DMS 273 treated with DMSO at 0.1 percent for 48 hours (cell line): Measurements from ENCODE around the gene SCAI.
"Not testable (repeated sequence)": the region's sequence is repeated elsewhere in the genome, so short reads cannot be mapped to it uniquely, and the experiment has no call there.

Source experiments
- DNase-seq: peaks from one replicate; lab custom pipeline; 2025; lab: John Stamatoyannopoulos, UW

SCAI gene

DNA sequence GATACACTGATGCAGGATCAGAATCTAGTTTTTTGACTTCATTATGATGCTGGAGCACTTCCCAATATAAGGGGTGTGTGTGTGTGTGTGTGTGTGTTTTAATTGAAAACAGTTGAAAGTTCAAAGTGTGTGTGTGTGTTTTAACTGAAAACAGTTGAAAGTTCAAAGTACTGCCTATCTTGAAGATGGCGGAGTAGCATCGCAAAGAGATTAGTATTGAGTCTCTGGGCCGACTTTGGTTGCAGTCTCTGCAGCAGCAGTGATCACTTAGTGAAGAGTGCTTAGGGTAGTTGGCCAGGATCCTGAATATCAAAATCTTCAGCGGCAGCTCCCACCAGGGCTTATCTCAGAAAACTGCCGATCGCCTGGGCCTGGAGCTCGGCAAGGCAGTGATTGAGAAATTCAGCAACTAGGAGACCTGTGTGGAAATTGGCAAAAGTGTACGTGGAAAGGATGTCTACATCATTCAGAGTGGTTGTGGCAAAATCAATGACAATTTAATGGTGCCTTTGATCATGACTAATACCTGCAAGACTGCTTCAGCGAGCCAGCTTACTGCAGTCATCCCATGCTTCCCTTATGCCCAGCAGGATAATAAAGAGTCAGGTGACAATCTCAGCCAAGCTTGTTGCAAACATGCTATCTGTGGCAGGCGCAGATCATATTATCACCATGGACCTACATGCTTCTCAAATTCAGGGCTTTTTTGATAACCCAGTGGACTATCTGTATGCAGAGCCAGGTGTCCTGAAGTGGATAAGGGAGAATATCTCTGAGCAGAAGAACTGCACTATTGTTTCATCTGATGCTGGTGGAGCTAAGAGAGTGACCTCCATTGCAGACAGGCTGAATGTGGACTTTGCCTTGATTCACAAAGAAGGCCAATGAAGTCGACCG lies 7.3 kb upstream of the SCAI start:
- no peak for DNase-seq

DNA sequence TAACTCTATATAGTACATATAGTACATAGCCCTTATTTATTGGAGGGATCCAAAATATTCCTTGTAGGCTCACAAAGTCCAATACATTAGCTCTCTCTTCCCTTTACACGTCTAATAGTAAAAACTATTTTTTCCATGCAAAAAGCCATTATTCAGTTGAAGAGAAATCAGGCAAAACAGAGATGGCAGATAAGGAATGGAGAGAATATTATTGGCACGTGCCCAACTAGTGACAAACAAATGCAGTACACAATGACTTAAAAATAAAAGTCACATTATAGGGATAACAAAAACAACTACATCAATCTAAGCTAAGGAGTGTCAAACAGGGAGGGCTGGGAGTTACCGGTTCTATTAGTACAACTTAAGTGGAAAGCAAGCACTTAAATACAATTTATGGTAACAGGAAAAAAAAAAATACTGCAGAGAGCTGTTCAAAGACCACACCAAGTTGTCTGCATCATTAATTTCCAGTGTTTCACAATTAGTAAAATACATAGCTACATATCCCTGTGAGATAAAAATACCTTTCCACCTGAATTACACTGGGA lies 4.1 kb upstream of the SCAI start:
- no peak for DNase-seq

DNA sequence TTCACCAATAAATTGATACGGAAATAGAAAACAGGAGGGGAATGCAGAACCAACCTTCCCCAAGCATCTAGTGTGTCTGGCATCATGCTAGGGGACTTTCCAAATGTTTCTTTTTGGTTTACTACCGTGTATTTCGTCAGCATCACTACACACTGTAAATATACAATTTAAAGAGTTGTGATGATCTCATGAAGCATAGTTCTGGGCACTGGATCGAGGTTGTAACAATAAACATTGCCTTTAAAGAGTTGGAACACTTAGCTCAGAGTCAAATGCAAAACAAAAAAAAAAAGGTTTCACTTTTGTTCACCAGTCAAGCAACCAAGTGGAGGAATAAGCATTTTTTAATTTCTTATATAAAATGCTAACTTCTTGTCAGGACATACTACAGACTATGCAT lies 2.9 kb upstream of the SCAI start:
- DNase-seq = no peak

DNA sequence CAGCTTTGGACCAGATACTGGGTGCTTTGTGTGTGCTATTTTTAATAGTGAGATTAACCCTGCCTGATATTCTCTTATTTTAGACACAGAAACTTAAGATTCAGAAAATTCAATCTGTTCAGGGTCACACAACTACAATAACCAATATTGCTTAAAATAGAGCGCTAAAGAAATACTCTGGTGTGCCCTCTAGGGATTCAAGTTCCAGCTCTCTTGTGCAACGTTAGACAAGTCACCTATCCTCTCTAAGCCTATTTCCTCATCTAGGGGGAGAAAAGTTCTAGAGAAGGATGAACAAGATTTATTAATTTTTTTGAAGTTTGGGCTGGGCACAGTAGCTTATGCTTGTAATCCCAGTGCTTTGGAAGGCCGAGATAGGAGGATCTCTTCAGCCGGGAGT lies 2.1 kb upstream of the SCAI start:
- no peak for DNase-seq

DNA sequence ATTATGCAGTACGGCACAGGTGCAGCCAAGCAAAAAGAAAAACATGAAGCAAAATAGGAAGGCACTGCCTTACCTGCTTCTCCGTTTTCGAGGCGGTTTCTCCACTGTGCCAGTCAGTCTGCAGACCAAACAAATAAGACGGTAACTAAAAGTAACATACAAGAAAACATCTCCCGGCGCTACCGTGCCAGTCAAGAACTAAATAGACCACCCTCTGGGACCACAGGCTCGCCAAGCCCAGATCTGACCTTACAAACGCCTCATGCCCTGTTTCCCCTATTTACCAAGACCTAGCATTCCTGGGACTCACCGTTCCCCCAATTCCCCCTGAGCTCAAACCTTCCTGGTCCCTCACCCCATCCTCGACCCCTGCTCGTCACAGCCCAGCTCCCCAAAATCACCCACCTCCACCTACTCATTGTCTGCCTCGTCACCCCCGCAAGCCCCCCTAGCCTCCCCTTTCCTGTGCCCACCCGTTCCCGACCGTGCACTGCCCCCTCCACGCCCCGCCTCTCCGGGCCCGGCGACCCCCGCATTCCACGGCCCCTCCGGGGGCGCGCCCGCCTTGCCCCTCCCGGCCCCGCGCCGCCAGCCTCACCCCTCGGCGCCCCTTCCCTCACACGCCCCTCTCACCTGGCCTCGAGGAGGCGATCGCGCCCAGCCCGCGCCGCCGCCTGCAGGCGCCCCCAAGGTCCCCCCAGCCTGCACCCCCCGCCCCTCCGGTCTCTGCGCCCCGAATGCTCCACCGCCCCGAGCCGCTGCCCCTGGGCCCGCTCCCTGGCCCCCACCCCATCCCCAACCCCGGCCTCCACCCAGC lies 560 bp downstream of the SCAI start:
- DNase-seq = no peak

DNA sequence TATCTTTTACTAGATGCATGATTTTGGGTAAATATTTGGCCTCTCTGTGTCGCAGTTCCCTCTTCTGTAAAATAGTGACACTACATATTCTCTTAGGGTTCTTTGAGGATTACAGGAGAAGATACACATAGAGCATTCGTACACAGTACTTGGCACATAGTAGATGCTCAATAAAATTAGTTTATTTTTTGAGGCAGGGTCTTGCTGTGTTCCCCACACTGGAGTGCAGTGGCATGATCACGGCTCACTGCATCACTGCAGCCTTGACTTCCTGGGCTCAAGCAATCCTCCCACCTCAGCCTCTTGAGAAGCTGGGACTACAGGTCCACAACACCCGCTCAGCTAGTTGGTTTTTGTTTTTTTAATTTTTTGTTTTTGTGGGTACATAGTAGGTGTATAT lies 1.6 kb downstream of the SCAI start:
- DNase-seq = no peak

DNA sequence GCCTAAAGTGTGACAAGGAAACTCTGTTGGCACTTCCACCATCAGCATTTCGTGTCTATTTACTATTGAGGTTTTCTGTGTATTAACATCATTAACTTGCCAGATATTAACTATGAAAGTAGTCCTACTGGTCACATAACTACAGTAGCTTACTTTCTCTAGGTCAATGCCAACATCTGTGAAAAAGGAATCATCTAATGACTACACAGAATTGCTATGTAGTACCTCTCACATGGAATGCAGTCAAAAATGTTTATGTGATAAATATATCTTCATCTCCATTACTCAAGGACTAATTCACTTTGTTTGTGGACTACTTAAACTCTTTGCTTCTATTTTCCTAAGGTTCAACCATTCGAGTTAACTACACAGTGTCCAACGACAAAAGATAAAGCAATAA lies 2.1 kb downstream of the SCAI start:
- no peak for DNase-seq

DNA sequence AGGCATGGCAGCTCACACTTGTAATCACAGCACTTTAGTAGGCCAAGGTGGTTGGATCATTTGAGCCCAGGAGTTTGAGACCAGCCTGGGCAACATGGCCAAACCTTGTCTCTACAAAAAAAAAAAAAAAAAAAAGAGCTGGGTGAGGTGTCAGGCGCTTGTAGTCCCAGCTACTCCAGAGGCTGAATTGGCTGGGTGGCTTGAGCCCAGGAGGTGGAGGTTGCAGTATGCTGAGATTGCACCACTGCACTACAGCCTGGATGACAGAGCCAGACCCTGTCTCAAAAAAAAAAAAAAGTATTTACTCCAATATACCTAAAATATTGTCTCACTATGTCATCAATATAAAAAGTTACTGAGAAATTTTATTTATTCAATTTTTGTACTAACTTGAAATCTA lies 2.8 kb downstream of the SCAI start:
- no peak for DNase-seq

DNA sequence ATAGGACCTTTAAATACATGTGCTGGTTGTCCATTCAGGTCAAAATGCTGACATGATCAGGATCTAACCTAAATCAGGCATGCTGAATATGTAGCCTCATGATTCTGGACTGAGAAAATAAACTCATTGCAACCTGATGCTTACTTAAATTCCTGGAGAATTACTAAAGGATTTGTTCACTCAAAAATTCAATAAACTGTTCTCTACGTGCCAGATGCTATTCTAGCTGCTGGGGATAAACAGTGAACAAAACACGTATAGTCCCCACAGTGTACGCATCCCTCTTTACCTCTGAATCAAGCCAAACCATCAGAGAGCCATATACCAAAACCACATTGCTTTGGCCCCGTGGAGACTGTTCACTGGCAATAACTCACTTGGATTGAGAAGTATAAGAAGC lies 6.1 kb downstream of the SCAI start:
- DNase-seq = no peak

DNA sequence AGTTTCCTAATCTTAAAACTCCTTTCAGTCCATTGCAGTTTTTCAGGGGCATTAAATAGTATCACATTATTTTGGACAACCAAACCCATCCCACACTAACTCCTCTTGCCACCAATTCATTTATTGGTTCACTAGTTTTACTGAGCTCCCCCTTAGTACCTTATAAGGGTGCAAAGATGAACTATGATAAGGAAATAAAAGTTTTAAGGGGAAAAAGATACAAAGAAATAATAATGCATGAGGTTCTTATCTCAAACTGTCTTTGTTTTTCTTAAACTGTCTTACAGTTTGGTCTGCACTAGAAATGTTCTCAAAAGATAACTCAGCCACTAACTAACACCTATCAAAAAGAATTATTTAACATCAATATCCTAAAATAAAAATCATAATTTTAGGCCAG lies 8.4 kb downstream of the SCAI start:
- DNase-seq = no peak

DNA sequence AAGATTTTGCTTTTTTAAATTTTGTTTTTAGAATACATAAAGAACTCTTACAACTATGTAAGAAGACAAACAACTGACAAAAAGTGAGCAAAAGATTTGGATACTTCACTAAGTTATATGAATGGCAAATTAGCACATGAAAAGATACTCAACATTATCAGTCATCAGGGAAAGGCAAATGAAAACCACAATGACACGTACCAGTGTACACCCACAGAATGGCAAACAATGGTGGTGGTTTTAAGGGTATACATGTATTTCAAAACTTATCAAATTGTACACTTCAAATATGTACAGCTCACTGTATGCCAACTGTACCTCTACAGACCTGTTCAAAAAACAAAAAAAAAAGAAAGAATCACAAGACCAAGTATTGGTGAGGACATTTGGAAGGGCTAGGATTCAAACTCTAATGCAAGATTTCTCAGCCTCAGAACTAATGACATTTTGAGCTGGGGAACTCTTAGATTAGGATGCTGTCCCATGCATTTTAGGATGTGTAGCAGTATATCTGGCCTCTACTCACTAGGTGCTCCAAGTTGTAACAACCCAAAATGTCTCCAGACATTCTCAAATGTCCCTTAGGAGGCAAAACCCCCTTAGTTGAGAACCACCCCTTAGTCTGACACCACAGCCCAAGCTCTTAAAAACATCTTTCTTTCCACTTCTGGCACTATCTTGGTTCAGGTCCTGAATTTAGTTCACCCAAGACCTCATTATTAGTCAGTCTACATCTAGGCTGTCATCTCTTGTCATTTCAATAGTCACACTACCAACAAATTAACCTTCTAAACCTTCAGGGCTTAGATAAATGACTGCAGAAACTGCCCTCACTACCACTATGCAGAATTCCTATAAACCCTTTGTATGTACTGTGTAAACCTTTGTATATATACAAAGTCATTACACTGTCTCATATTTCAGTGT lies 9.7 kb downstream of the SCAI start:
- no peak for DNase-seq

DNA sequence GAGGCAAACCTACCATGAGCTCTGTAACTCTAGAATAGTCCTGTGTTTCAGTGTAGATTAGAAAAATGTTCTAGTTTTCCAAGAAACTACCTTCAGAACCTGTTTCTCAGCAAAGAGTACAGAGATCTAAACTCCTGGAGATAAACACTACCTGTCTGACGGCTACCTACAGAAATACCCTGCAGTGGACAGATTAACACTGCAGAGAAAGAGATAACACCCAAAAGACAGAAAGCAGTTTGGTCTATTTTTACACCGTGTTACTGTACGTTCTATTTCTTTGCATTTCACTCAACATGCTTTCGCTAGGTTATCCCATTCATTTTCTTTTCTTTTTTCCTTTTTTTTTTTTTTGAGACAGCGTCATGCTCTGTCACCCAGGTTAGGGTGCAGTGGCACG lies 11.6 kb downstream of the SCAI start:
- DNase-seq = no peak

DNA sequence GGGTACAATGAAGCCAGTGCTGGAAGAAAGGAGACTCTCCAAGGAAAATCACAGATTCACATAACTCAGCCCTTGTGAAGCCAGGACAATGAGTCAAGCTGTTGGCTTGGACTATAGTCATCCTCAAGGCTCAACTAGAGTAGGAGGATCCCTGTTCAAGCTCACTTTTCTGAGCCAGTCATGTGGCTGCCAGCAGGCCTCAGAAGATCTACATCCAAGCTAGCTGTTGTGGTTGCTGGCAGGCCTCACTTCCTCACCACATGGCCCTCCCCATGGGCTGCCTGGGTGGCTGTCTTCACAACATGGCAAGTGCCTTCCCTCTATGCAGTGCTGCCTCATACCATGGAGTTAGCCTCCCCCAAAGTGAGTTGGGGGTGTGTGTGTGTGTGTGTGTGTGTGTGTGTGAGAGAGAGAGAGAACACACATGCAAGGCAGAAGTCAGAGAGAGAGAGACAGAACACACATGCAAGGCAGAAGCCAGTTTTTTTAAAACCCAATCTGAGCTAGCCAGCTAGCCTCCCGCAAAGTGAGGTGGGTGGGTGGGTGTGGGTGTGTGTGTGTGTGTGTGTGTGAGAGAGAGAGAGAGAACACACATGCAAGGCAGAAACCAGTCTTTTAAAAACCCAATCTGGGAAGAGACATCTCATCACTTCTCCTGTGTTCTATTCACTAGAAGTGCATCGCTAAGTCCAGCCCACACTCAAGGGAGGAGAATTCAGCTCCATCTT lies 17.1 kb downstream of the SCAI start:
- DNase-seq = no peak

DNA sequence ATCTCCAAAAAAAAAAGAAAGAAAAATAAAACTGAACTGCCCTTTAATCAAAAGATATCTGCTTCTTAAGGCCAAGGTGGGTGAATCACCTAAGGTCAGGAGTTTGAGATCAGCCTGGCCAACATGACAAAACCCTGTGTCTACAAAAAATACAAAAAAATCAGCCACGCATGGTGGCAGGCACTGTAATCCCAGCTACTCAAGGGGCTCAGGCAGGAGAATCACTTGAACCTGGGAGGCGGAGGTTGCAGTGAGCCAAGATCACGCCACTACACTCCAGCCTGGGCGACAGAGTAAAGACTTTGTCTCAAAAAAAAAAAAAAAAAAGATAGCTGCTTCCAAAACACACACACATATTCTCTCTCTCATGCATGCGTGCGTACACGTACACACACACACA lies 17.8 kb downstream of the SCAI start:
- DNase-seq = no peak

DNA sequence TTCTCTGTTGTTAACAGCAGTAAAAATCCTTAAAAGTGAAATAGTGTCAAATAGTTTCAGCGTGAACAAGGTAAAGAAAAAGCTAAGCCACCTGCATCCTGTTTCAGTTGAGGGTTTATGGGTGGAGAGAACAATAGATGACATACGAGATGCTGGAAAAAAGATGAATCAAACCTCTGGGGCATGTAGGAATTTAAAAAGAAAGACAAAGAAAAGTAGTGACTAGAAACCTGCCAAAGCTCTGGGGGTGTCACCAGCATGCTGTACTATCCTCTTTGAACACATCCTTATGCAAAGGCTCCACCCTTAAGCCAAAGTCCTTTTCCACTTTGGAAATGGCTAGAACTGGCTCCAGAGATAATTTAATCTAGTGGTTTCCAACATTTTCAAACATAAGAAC lies 22.2 kb downstream of the SCAI start:
- DNase-seq = no peak

DNA sequence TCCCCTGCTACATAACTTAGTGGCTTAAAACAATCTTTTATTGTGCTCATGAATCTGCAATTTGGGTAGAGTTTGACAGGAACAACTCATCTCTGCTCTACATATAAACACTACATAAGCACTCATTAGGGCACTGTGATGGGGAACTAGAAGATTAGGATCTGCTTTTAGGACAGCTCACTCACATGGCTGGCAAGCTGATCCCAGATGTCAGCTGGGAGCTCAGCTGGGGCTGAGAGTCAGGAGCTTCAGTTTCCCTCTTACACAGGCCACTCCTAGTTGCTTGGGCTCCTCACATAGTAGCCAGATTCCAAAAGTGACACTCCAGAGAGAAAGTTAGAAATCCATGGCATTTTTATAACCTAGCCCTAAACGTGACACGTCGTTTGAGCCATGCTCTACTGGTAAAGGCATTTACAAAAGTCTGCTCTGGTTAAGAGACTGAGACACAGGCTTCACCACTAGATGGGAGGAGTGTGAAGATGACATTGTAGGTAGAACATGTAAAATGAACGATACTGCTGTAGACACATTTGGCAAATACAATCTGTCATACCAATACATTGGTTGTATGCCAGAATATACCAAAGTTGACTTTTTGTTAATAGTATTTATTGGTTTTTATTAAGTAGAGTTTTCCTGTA lies 23.6 kb downstream of the SCAI start:
- DNase-seq = no peak

DNA sequence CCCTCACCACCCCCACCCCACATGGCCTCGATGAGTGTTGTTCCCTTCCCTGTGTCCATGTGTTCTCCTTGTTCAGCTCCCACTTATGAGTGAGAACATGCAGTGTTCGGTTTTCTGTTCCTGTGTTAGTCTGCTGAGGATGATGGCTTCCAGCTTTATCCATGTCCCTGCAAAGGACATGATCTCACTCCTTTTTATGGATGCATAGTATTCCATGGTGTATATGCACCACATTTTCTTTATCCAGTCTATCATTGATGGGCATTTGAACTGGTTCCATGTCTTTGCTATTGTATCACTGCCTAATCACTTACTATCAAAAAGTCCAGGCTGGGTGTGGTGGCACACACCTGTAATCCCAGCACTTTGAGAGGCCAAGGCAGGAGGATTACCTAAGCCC lies 24.6 kb downstream of the SCAI start:
- DNase-seq = not testable (repeated sequence)

DNA sequence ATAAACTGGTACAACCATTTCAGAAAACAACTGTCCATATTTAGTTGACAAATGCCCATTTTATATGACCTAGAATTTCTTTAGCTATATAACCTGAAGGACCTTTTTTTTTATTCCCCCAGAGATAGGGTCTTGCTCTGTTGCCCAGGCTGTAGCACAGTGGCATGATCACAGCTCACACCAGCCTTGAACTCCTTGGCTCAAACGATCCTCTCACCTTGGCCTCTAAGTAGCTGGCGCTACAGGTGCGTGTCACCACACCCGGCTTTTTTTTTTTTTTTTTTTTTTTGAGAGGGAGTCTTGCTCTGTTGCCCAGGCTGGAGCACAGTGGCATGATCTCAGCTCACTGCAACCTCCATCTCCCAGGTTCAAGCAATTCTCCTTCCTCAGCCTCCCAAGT lies 28.8 kb downstream of the SCAI start:
- not testable (repeated sequence) for DNase-seq

DNA sequence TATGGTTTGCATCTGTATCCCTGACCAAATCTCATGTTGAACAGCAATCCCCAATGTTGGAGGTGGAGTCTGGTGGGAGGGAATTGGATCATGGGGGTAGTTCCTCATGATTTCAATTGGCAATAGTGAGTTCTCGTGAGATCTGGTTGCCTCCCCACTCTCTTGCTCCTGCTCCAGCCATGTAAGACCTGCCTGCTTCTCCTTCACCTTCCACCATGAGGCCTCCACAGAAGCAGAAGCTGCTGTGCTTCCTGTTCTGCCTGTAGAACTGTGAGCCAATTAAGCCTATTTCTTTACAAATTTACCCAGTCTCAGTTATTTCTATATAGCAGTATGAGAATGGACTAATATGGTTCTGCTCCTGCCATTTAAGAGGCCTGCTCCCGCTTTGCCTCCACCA lies 32.9 kb downstream of the SCAI start:
- DNase-seq = no peak

DNA sequence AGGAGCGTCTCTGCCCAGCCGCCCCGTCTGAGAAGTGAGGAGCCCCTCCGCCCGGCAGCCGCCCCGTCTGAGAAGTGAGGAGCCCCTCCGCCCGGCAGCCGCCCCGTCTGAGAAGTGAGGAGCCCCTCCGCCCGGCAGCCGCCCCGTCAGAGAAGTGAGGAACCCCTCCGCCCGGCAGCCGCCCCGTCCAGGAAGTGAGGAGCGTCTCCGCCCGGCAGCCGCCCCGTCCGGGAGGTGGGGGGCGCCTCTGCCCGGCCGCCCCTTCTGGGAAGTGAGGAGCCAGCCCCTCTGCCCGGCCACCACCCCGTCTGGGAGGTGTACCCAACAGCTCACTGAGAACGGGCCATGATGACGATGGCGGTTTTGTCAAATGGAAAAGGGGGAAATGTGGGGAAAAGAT lies 34.8 kb downstream of the SCAI start:
- DNase-seq = not testable (repeated sequence)
